Activated naive CD4-positive, alpha-beta T cell treated with Interleukin-2 at 50 U/mL for 16 hours (primary cell): ENCODE data around the gene BRINP3.

Experiments used
- DNase-seq: peaks from one replicate; pipeline ENCODE4 v3.0.0-alpha.2; 2020

BRINP3 gene

GRCh38 chr1:190444464-190444863, 33.2 kb downstream of the BRINP3 start:
- no peak for DNase-seq

GRCh38 chr1:190439447-190439846, 38.2 kb downstream of the BRINP3 start:
- no peak for DNase-seq

- DNase-seq, result no peak
Measured at GRCh38 chr1:190436615-190437014, 41.0 kb downstream of the BRINP3 start.

- no peak for DNase-seq
Measured at GRCh38 chr1:190429932-190430331, 47.7 kb downstream of the BRINP3 start.

- DNase-seq, result no peak
Measured at GRCh38 chr1:190429141-190429540, 48.5 kb downstream of the BRINP3 start.

- DNase-seq, result no peak
Measured at GRCh38 chr1:190416239-190416638, 61.4 kb downstream of the BRINP3 start.

- DNase-seq, result no peak
Measured at GRCh38 chr1:190413142-190413541, 64.5 kb downstream of the BRINP3 start.

GRCh38 chr1:190403402-190403801, 74.3 kb downstream of the BRINP3 start:
- DNase-seq, result no peak

- DNase-seq, result no peak
Measured at GRCh38 chr1:190399233-190399632, 78.4 kb downstream of the BRINP3 start.

GRCh38 chr1:190391582-190391981, 86.1 kb downstream of the BRINP3 start:
- DNase-seq, result no peak

GRCh38 chr1:190377991-190378390, 99.7 kb downstream of the BRINP3 start:
- DNase-seq, result no peak

GRCh38 chr1:190377294-190377693, 100.4 kb downstream of the BRINP3 start:
- no peak for DNase-seq

- no peak for DNase-seq
Measured at GRCh38 chr1:190376044-190376443, 101.6 kb downstream of the BRINP3 start.

- DNase-seq, result no peak
Measured at GRCh38 chr1:190373705-190374336, 103.8 kb downstream of the BRINP3 start.

- DNase-seq, result no peak
Measured at GRCh38 chr1:190367200-190367599, 110.5 kb downstream of the BRINP3 start.

GRCh38 chr1:190365283-190365682, 112.4 kb downstream of the BRINP3 start:
- DNase-seq, result no peak

GRCh38 chr1:190353538-190354101, 124.0 kb downstream of the BRINP3 start:
- DNase-seq, result no peak

GRCh38 chr1:190344454-190344853, 133.2 kb downstream of the BRINP3 start:
- DNase-seq, result no peak

- no peak for DNase-seq
Measured at GRCh38 chr1:190338829-190339228, 138.8 kb downstream of the BRINP3 start.

GRCh38 chr1:190328871-190329270, 148.8 kb downstream of the BRINP3 start:
- no peak for DNase-seq

GRCh38 chr1:190328361-190328760, 149.3 kb downstream of the BRINP3 start:
- DNase-seq, result no peak

- DNase-seq, result no peak
Measured at GRCh38 chr1:190327271-190327670, 150.4 kb downstream of the BRINP3 start.

GRCh38 chr1:190323530-190323929, 154.1 kb downstream of the BRINP3 start:
- DNase-seq, result no peak

- DNase-seq, result no peak
Measured at GRCh38 chr1:190322274-190322673, 155.4 kb downstream of the BRINP3 start.

GRCh38 chr1:190320952-190321351, 156.7 kb downstream of the BRINP3 start:
- no peak for DNase-seq
